Breast epithelium (tissue), 4 donors: Measurements from ENCODE around the gene RNF220. TPM values are rescaled to one million over a fixed set of nuclear protein-coding genes. Genes with fewer than 3 reads are reported as not detected.
A peak's percentile ranks its signal among the peaks of the same experiment; 100 is the strongest.
"Not testable (repeated sequence)": the region's sequence is repeated elsewhere in the genome, so short reads cannot be mapped to it uniquely, and the experiment has no call there.

Source experiments
- DNase-seq, 2 donors: peaks; one replicate each; pipeline ENCODE4 v3.0.0-alpha.2; 2019; ENCODE audit warnings: low spot score in 2 of 2
- H3K27ac ChIP-seq, 2 donors: fragments of 200-600 bp; sonication (generic) in 1 of 2; one replicate each; pipeline ENCODE4 v1.5.1; 2016 to 2019; ENCODE audit warnings: mild to moderate bottlenecking in 1 of 2
- H3K27me3 ChIP-seq, 2 donors: fragments of 200-600 bp; sonication (generic) in 1 of 2; one replicate each; pipeline versions ENCODE4 v1.5.1 to v1.6.0; 2017 to 2019; ENCODE audit warnings: control low read depth in 1 of 2, mild to moderate bottlenecking in 1 of 2
- H3K36me3 ChIP-seq: fragments of 200-600 bp; one replicate; pipeline ENCODE4 v1.5.1; 2019
- H3K4me1 ChIP-seq, 2 donors: fragments of 200-600 bp; sonication (generic); one replicate each; pipeline ENCODE4 v1.5.1; 2016 to 2019; ENCODE audit warnings: control low read depth in 1 of 2
- H3K4me3 ChIP-seq, 3 donors: fragments of 200-600 bp; sonication (generic); 1 replicate in 2 of 3; 2 replicates in 1 of 3; pipeline ENCODE4 v1.5.1; 2016 to 2019; ENCODE audit warnings: mild to moderate bottlenecking in 3 of 3, moderate library complexity in 2 of 3
- H3K9me3 ChIP-seq, 2 donors: fragments of 200-600 bp; sonication (generic) in 1 of 2; one replicate each; pipeline ENCODE4 v1.5.1; 2016 to 2019; ENCODE audit warnings: control low read depth in 1 of 2
- POLR2A ChIP-seq: fragments of 450-650 bp; IDR thresholded peaks from one replicate; pipeline ENCODE4 v1.6.1; 2016; ENCODE audit warnings: antibody characterized with exemption, mild to moderate bottlenecking, moderate library complexity
- POLR2AphosphoS5 ChIP-seq, 3 donors: sonication (generic); formaldehyde crosslinking; IDR thresholded peaks; one replicate each; pipeline ENCODE4 v1.6.1; 2017; ENCODE audit warnings: antibody characterized with exemption in 3 of 3
- intact Hi-C: fragments of 100-400 bp; cut with DNase I; formaldehyde crosslinking; loops from one replicate; pipeline ENCODE4 v1.15.1; 2023; ENCODE audit warnings: low total_unique reads
- total RNA-seq, 3 donors: library from RNA; depleted of rRNA; stranded (reverse); fragments of >200 nt; gene quantifications; one replicate each; pipeline ENCODE4 v1.1.0, GENCODE V29; 2016
- TF ChIP-seq, protein P1 (sequence below), 3 donors: fragments of 450-650 bp; IDR thresholded peaks; one replicate each; pipeline ENCODE4 v1.5.1; 2016 to 2017; ENCODE audit warnings: antibody characterized with exemption in 3 of 3, mild to moderate bottlenecking in 3 of 3, moderate library complexity in 3 of 3

The RNF220 gene
- total RNA-seq, 3 donors from 2014 or later, result 90.4 to 110 (median 93.4) TPM

GRCh38 chr1:44662683-44663030, 257.6 kb downstream of the RNF220 start:
- DNase-seq, result no peak
- Histone ChIP-seq H3K36me3 (no peaks in the 10 kb centered on the region), H3K4me1 (no peaks in the 10 kb centered on the region), H3K9me3 (no peaks in the 10 kb centered on the region), H3K27ac (no peak overlapping the region), H3K4me3 (no peak overlapping the region), H3K27me3 (no peaks in the 10 kb centered on the region)
- intact Hi-C loops, result loop anchor here (5.0 kb wide), 1 partner anchor 1875 kb away; no protein-coding TSS in a partner anchor
- TF ChIP-seq, protein P1, sequence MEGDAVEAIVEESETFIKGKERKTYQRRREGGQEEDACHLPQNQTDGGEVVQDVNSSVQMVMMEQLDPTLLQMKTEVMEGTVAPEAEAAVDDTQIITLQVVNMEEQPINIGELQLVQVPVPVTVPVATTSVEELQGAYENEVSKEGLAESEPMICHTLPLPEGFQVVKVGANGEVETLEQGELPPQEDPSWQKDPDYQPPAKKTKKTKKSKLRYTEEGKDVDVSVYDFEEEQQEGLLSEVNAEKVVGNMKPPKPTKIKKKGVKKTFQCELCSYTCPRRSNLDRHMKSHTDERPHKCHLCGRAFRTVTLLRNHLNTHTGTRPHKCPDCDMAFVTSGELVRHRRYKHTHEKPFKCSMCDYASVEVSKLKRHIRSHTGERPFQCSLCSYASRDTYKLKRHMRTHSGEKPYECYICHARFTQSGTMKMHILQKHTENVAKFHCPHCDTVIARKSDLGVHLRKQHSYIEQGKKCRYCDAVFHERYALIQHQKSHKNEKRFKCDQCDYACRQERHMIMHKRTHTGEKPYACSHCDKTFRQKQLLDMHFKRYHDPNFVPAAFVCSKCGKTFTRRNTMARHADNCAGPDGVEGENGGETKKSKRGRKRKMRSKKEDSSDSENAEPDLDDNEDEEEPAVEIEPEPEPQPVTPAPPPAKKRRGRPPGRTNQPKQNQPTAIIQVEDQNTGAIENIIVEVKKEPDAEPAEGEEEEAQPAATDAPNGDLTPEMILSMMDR (IDR thresholded peaks at IDR 0.05), result no peak
- no peak for TF ChIP-seq POLR2AphosphoS5 (IDR thresholded peaks at IDR 0.05)
- no peak for TF ChIP-seq POLR2A

DNA sequence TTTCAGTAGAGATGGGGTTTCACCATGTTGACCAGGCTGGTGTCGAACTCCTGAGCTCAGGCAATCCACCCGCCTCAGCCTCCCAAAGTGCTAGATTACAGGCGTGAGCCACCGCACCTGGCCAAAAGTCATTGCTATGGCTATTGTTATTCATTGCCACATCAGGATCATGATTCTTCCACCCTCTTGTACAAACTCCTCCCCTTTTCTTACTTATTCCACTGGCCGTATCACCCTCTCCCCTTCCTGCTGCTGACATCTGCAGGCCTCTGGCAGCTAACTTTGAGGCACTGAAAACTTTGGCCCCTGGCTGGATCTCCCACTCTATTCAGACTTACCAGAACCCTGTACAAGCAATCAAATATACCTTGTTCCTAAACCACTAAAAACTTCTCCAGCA, 258.4 kb downstream of the RNF220 start:
- TF ChIP-seq POLR2A, result no peak
- TF ChIP-seq, protein P1 (IDR thresholded peaks at IDR 0.05), result no peak
- no peak for TF ChIP-seq POLR2AphosphoS5 (IDR thresholded peaks at IDR 0.05)
- no peaks in the 10 kb centered on the region for H3K4me1 ChIP-seq
- intact Hi-C loops, result loop anchor here (5.0 kb wide), 1 partner anchor 1876 kb away; no protein-coding TSS in a partner anchor
- no peaks in the 10 kb centered on the region for H3K36me3 ChIP-seq
- H3K4me3 ChIP-seq, result no peak overlapping the region
- H3K9me3 ChIP-seq, result no peaks in the 10 kb centered on the region
- DNase-seq, result no peak
- no peaks in the 10 kb centered on the region for H3K27me3 ChIP-seq
- H3K27ac ChIP-seq, result no peak overlapping the region

- TF ChIP-seq POLR2AphosphoS5 (IDR thresholded peaks at IDR 0.05), result no peak
- no peak for TF ChIP-seq POLR2A
- TF ChIP-seq, protein P1 (IDR thresholded peaks at IDR 0.05), result no peak
- intact Hi-C loops, result loop anchor here (5.0 kb wide), 1 partner anchor 1878 kb away; no protein-coding TSS in a partner anchor
Measured at GRCh38 chr1:44664730-44665370, 259.8 kb downstream of the RNF220 start.

DNA sequence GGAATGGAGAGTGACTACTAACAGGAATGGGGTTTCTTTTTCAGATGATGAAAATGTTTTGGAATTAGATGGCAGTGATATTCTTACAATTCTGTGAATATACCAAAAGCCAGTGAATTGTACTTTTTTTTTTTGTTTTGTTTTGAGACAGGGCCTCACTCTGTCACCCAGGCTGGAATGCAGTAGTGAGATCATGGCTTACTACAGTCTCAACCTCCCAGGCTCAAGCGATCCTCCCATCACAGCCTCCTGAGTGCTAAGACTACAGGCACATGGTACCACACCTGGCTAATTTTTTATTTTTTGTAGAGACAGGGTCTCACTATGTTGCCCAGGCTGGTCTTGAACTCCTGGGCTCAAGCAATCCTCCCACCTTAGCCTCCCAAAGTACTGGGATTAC, 261.7 kb downstream of the RNF220 start:
- intact Hi-C loops, H3K4me1 ChIP-seq, DNase-seq, H3K36me3 ChIP-seq, H3K4me3 ChIP-seq, H3K27ac ChIP-seq, H3K9me3 ChIP-seq, H3K27me3 ChIP-seq: not testable (repeated sequence)

More at GRCh38 chr1:44664730-44665370, 259.8 kb downstream of the RNF220 start:
- Histone ChIP-seq H3K36me3 (no peaks in the 10 kb centered on the region), H3K27me3 (no peaks in the 10 kb centered on the region), H3K4me3 (no peak overlapping the region), H3K4me1 (no peaks in the 10 kb centered on the region), H3K9me3 (no peaks in the 10 kb centered on the region), H3K27ac (no peak overlapping the region)
- DNase-seq, result no peak

GRCh38 chr1:44670751-44671640, 265.9 kb downstream of the RNF220 start:
- TF ChIP-seq, protein P1 (IDR thresholded peaks at IDR 0.05), result no peak
- TF ChIP-seq POLR2AphosphoS5 (IDR thresholded peaks at IDR 0.05) (no peak), POLR2A (no peak)
- intact Hi-C loops, result loop anchor here (5.0 kb wide), 1 partner anchor 1759 kb away; no protein-coding TSS in a partner anchor
- Histone ChIP-seq H3K27ac (peak overlapping the region in 1 of 2 donors; percentile 98), H3K4me1 (peaks cover 6 to 23% of the 10 kb centered on the region in 2 donors), H3K4me3 (no peak overlapping the region), H3K9me3 (no peaks in the 10 kb centered on the region), H3K27me3 (no peaks in the 10 kb centered on the region), H3K36me3 (no peaks in the 10 kb centered on the region)
- peak in 1 of 2 donors; percentile 5 for DNase-seq
